GM21367 (cell line): ENCODE measurements around the gene BRWD1.
"Not testable (repeated sequence)": the region's sequence is repeated elsewhere in the genome, so short reads cannot be mapped to it uniquely, and the experiment has no call there.

Experiments used
- ATAC-seq: cut with Tn5 transposase; IDR thresholded peaks from one replicate; pipeline ENCODE4 v1.9.1; 2021; ENCODE audit not compliant: unreplicated experiment

Gene BRWD1

DNA sequence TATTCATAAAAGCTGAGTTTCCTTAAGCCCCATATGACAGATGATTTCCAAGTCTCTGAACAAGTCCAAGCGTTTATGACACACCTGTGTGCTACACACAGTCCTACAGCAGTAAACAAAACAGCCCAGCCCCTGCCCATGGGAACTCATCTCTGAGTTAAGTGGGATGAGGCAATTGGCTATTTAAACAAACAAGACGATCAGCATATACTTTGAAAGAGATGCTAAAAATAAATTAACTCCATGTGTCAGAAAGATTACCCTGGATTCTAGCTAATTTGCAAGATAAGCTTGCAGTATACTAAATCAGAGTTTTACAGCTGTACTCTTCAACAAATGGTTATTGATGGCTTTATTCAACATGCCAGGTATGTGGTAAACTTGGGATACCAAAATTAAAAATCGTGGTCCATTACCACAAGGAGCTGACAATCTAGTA is 137.1 kb downstream of the BRWD1 start:
- no peak for ATAC-seq

DNA sequence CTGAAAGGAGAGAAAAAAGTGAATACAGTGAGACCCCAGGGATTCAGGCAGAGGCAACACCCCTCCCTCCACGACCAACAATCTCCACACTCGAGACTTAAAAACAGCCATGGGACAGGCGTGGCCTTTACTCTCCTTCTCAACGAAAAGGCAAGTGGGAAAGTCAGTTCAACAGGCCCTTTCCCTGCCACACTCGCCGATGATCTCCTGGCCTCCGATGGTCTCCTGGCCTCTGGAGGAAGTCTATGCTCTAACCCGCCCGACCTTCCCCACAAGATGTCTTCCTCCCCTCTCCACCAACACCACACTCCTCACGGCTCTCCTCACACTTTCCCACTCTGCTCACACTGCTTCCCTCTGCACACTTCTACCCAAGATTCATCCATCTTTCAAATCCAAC is 137.8 kb downstream of the BRWD1 start:
- ATAC-seq, result no peak

DNA sequence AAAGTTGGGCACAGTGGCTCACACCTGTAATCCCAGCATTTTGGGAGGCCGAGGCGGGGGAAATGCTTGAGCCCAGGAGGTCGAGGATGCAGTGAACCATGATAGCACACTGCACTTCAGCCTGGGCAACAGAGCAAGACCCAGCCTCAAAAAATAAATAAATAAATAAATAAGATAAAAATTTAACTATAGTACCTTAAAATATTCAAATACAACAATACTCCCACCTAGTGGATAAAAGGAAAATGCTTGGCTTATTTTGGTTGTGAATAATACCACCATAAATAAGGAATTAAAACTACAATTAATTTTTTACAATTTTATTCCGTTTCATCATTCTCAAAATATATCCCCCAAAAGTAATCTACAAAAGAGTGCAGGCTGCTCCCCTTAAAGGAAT is 138.3 kb downstream of the BRWD1 start:
- ATAC-seq, result no peak

DNA sequence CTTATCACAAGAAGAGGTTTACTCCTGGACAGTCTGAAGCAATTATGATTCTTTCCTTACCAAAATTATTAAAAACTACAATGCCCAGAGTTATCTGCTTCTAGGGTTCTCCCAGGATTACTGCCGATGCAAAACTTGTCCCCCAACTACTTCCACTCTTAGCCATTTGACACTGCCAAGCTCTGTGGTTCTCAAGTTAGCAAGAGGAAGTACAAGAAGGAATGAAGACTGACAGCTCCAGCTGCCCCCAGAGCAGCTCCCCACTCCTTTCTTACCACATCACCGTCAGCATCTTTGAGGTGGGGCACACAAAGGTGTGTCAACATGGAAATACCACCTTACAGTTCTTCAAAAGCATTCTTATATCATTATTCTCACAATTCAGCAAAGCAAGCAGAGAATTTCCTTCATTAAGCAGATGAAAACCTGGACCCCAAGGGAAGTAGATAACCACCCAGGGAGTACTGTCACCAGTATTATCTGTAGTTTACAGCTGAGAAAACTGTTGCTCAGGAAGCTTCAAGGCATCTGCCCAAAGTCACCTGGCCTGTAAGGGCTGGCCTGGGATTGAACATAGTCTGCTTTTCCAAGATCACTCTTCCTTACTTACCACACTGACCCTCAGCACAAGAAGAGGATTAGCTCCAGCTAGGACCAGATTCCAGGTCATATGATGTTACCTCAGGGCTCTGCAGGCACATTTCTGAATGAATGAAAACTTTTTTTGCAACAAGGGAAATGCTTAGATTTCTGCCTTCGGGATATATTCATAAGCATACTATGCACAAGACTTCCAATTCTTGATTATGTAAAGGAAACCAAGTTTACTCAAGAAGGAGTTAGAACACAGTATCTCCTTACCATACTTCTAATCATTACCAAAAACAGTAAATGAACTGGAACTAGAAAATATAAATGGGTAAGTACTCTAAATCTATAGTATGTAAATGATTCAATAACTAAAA is 139.4 kb downstream of the BRWD1 start:
- no peak for ATAC-seq

DNA sequence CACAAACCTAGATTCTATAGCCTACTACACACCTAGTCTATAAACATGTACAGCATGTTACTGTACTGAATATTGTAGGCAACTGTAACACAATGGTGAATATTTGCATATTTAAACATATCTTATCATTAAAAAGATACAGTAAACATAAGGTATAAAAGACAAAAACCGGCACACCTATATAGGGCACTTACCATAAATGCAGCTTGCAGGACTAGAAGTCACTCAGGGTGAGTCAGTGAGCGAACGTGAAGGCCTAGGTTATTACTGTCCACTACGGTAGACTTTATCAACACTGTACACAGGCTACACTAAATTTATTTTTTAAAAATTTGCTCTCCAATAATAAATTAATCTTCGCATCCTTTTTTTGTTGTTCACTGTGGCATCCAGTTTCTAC is 143.5 kb downstream of the BRWD1 start:
- no peak for ATAC-seq

DNA sequence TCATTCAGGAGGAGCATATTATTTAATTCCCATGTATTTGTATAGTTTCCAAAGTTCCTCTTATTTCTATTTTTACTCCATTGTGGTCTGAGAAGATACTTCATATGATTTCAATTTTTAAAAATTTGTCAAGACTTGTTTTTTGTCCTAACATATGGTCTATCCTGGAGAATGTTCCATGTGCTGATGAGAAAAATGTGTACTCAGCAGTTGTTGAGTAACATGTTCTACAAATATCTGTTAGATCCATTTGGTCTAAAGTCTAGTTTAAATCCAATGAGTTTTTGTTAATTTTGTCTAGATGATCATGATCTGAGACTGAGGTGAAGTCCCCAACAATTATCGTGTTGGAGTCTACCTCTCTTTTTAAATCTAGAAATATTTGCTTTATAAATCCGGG is 144.6 kb downstream of the BRWD1 start:
- no peak for ATAC-seq

DNA sequence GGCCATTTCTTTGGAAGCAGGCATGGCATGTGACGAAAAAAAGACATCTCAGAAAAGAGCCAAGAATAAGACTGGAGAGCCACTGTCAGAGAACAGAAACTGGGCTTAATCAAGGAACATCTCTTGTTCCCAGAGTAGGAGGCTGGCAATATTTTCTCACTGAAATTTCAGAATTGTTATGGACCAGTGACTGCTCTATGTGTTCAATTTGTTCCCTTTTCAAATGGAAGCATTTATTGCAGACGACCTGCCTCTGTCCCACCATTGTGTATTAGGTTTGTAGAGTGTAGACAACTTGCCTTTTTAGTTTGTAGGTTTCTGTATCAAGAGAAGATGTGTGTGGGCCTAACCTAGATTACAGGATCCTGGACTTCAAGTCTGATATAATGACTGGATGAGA is 148.9 kb downstream of the BRWD1 start:
- no peak for ATAC-seq

DNA sequence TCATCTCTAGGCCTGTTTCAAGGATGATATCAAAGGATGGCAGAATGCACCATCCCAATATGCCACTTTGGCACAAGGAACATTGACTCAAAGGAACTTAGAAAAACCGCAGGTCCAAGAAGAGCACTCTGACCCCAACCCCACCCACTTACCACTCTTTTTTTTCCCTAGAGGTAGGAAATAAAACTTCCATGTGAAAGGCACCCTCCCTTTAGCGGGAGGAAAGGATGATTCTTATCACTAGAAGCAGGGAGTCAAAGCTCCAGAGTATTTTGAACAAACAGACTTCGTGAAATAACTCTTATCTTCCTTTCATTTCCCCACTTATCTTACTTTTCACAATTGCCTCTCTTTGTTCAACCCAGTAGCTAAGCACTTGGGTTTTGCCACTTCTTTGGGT is 152.4 kb downstream of the BRWD1 start:
- no peak for ATAC-seq

DNA sequence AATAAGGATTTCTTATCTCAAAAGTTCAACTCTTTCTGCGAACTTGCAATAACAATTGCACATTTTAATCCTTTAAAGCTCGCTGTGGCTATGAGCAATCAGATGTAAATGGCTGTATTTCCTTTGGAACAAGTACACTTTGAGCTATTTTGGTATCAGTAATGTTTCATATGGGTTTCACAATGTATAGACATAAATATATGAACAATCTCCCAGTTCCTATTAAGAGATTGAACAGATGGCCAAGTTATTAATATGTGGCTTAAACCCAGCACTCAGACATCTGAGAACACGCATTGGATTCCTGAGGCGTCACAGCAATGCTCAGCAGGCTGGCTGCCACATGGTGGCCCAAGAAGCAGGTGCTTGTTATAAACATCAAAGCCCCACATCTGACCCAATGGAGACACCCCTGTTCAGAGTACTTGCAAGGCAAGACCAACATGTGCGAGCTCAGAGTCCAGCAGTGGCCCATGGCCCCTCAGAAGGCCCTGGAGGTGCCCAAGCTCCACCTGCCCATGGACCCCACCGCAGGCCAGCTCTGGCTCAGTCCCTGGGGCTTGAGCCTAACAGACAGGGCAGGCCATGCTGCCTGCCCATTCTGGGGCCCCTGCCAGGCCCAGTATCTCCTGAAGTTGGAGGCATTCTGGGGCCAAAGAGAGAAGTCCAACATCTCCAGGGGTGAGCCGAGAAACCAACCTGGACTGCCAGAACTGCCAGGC is 153.9 kb downstream of the BRWD1 start:
- ATAC-seq, result no peak

DNA sequence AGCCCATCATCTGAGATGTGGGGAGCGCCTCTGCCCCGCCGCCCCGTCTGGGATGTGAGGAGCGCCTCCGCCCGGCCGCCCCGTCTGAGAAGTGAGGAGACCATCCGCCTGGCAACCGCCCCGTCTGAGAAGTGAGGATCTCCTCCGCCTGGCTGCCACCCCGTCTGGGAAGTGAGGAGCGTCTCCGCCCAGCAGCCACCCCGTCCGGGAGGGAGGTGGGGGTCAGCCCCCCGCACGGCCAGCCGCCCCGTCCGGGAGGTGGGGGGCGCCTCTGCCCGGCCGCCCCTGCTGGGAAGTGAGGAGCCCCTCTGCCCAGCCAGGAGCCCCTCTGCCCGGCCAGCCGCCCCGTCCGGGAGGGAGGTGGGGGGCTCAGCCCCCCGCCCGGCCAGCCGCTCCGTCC is 156.2 kb downstream of the BRWD1 start:
- ATAC-seq, result not testable (repeated sequence)

DNA sequence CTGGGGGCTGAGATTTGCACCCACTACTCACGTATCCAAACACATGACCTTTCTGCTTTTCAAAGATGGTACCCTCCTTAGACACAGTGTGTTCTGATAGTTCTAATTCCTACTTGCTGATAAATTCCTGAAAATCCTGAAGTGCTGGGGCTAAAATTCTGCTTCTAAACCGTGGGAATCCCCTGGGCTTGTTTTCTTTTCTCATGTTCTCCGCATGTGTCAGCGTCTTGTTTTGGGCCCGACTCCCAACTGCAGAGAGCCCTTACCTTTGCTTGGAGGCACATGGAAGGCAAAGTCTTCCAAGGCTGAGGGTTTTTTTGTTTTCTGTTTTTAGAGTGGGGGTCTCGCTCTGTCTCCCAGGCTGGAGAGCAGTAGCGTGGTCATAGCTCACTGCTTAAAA is 157.4 kb downstream of the BRWD1 start:
- ATAC-seq, result no peak

DNA sequence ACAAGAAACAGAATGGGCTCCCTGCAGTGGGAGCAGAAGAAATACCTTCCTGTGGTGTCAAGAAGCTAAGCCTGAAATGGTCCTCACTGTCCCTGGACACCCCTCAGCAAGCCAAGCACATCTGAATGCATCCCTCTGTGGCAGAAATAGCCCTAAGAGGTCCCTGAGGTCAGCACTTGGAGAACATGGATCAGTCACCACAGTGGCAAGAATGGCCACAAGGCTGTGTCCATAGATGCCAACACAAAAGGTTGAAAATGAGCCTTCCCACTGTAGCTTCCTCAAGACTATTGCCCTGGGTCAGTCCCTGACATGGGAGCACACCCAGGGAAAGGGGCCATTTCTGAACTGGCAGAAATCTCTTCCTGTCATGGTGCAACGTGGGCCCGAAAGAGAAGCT is 157.9 kb downstream of the BRWD1 start:
- no peak for ATAC-seq

DNA sequence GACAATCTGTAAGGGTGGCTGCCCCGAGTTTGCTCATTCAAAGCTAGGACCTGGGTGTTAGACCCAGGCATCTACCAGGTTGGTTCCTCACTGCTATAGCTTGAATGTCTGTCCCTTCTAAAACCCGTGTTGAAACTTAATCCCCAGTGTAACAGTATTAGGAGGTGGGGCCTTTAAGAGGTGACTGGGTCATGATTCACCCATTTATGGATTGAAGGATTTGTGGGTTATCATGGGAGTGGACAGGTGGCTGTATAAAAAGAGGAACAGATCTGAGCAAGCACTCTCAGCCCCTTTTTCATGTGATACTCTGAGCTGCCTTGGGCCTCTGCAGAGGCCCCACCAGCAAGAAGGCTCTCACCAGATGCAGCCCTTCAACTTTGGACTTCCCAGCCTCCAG is 159.6 kb downstream of the BRWD1 start:
- no peak for ATAC-seq

DNA sequence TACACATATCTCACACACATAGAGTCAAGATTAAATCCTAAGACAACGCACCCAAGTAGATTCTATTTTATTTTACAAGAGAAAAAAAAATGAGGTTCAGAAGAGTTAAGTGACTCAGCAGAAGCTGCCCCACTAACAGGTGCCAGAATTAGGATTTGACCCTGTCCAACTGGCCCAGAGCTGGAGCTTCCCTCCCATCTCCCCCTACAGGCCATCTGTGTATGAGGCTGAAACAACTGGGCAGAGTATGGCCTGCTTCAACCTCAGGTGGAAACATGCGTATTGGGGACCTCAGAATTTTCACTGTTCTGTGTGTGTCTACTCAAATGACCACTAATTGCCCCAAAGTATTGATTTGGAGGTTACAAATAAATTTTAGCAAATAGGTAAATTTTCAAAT is 160.1 kb downstream of the BRWD1 start:
- ATAC-seq, result no peak

DNA sequence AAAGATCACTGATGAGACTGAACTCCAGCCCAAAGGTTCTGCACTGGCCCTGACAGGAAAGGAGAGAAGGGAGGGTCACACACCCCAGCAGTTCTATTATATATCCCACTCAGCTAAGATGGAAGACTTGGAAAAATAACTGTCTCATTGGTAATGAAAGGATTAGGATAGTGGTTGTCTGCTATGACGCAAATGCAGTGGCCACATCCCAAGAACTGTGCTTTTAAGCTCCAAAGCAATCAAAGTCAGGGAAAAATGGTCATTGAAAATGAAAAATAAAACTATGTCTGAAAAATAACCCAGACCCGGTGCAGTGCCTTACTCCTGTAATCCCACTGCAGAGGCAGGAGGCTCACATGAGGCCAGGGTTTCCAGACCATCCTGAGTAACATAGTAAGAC is 161.2 kb downstream of the BRWD1 start:
- no peak for ATAC-seq

DNA sequence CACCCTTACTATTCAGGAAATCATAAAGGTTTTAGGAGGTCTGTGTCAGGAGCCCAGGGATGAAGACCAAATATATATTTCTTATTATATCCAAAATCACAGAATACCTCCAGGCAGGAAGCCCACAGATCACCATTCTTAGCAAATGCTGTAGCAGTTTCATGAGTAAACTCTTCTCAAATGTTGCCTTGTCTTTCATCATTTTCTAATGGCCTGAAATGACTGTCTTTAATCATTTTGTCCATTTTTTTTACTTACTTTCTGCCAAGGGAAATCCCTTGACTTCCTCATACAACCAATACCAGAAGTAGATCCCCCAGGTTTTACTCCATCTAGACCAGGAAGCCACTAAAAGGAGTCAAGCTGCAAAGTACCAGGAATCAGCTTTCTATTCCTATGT is 162.6 kb downstream of the BRWD1 start:
- ATAC-seq, result no peak

DNA sequence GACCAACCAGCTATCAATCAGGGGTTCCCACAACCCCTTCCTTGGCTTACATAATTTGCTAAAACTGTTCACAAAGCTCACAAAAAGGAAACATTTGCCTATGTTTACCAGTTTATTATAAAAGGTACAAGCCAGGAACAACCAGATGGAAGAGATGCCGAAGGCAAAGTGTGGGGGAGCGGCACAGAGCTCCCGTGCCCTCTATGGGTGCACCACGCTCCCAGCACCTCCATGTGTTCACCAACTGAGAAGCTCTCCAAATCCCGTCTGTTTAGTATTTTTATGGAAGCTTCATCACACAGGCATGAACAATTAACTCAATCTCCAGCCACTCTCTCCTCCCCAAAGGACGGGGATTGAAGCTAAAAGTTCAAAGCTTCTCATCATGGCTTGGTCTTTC is 163.1 kb downstream of the BRWD1 start:
- no peak for ATAC-seq

DNA sequence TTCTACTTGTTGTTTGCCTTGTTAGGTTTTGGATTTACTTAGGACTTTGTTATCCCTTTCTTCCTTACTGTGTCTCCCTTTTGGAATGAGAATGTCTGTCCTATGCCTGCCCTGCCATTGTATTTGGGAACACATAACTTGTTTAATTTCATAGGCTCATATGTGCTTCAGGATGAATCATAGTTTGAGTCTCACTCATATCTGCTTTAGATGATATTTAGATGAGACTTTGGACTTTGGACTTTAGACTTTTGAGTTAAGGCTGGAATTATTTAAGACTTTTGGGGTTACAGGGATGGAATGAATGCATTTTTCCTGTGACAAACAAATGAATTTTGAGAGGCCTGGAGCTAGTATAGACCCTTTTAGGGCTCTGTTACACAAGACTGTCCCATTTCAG is 163.6 kb downstream of the BRWD1 start:
- no peak for ATAC-seq

DNA sequence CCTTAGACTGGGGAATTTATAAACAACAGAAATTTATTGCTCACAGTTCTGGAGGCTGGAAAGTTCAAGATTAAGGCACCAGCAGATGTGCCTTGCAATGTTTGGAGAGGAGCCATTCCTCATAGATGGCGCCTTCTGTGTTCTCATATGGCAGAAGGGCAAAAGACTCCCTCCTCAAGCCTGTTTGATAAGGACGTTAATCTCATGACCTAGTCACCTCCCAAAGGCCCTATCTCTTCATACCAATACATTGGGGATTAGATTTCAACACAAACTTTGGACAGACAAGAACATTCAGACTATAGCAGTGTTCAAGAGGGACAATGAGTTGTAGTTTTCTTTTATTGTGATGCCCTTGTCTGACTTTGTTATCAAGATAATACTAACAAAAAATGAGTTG is 164.5 kb downstream of the BRWD1 start:
- no peak for ATAC-seq

DNA sequence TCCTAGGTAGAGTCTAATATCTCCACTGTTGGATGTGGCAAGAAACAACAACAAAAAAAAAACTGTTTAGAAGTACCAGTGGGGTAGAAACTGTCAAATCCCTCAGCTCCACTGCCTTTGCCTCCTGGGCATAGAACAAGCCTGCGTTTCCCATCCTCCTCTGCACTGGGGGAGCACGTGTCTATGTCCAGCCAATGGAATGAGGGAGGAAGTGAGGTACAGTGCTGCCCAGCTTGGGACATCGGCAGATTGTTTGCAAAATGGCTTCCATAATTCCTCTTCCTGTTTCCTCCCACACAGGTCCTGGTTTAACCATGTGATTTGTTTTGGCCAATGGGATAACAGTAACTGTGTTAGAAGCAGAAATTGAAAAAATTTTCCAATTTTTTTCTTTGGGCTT is 169.2 kb downstream of the BRWD1 start:
- no peak for ATAC-seq

DNA sequence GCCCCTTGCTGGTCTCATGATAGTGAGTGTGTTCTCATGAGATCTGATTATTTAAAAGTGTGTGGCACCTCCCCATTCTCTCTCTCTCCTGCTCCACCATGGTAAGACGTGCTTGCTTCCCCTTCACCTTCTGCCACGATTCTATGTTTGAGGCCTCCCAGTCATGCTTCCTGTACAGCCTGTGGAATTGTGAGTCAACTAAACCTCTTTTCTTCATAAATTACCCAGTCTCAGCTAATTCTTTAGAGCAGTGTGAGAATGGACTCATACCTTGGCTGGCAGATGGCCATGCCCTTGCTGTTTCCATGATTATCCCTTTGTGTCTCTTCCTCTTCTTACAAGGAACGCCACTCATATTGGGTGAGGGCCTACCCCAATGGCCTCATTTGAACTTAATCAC is 170.5 kb downstream of the BRWD1 start:
- ATAC-seq, result no peak

DNA sequence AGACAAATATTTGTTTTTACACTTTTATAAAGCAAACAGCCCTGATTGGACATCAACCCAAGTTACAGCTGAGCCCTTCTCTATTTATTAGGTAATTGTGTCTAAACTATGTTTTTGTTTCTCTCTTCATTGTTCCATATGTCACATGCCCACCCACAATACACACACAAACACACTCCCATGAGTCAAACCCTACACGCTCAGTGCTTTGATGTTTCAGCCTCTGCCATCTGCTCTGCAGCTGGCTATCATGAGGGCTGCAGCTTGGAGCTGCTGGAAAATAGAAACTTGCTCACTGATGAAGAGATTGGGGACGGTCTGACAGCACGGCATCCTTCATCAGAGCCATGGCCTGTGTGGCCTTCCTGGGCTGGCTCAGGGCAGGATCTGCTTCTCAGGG is 171.9 kb downstream of the BRWD1 start:
- no peak for ATAC-seq
